Thyroid gland (tissue), 4 donors: ENCODE measurements around the gene EXOSC2.

Source experiments
- POLR2A ChIP-seq, 2 donors: fragments of 450-650 bp; IDR thresholded peaks; one replicate each; pipeline ENCODE4 v1.6.1; 2017; ENCODE audit warnings: antibody characterized with exemption in 2 of 2, mild to moderate bottlenecking in 2 of 2, moderate library complexity in 1 of 2
- TF ChIP-seq, protein P1 (sequence below), 6 experiments: fragments of 200-600 bp in 3 of 6; fragments of 450-650 bp in 3 of 6; sonication (generic) in 3 of 6; IDR thresholded peaks; one replicate each; pipeline ENCODE4 v1.5.1; 2016 to 2019; ENCODE audit warnings: antibody characterized with exemption in 6 of 6, mild to moderate bottlenecking in 2 of 6, inconsistent platforms in 1 of 6, moderate library complexity in 1 of 6

DNA sequence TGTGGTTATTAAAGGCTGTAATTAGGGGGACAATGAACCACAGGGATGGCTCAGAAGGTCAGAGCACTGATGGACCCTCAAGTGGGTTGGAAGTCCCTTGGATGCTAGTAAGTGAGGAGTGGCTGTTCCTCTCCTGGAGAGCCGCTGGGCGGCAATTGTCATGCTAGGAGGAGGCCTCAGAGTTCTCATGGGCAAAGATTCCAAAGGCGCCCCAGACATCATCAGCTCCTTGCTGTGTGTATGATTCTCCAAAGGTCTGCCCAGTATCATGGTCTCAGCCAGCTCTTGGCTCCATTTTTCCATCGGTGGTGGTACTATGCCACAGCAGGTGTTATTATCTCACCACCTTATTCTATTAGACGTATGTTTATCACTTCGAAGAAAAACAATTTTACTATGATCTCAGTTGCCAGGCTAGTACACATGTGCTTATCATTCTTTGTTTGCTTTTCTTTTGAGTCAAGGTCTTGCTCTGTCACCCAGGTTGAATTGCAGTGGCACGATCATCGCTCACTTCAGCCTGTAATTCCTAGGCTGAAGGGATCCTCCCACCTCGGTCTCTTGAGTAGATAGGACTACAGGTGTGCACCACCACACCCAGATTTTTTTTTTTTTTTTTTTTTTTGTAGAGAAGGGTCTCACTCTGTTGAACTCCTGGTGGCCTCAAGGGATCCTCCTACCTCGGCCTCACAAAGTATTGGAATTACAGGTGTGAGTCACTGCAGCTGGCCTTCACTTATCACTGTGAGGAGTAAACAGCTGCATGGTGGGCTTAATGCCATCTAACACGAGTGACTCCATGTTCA lies 46.8 kb downstream of the EXOSC2 start:
- TF ChIP-seq, protein P1, sequence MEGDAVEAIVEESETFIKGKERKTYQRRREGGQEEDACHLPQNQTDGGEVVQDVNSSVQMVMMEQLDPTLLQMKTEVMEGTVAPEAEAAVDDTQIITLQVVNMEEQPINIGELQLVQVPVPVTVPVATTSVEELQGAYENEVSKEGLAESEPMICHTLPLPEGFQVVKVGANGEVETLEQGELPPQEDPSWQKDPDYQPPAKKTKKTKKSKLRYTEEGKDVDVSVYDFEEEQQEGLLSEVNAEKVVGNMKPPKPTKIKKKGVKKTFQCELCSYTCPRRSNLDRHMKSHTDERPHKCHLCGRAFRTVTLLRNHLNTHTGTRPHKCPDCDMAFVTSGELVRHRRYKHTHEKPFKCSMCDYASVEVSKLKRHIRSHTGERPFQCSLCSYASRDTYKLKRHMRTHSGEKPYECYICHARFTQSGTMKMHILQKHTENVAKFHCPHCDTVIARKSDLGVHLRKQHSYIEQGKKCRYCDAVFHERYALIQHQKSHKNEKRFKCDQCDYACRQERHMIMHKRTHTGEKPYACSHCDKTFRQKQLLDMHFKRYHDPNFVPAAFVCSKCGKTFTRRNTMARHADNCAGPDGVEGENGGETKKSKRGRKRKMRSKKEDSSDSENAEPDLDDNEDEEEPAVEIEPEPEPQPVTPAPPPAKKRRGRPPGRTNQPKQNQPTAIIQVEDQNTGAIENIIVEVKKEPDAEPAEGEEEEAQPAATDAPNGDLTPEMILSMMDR (IDR thresholded peaks at IDR 0.05): no peak
- no peak for TF ChIP-seq POLR2A (IDR thresholded peaks at IDR 0.05)
